Right ventricle myocardium inferior (tissue), 1 donor: ENCODE data around the gene C2orf66. TPM values are rescaled to one million over a fixed set of nuclear protein-coding genes. Genes with fewer than 3 reads are reported as not detected.

Experiments
- ATAC-seq: fragments of 200-7000 bp; cut with Tn5 transposase; one replicate; pipeline ENCODE4 v1.9.1; 2020; ENCODE audit warnings: mild to moderate bottlenecking, moderate library complexity
- DNase-seq: peaks from one replicate; pipeline ENCODE4 v3.0.0; 2021; ENCODE audit errors: missing footprints
- intact Hi-C: fragments of 100-400 bp; cut with DNase I; formaldehyde crosslinking; loops from one replicate; pipeline ENCODE4 v1.11.0; 2022
- total RNA-seq: library from RNA; stranded (reverse); fragmentation: NEBNext Ultra II Directional; extraction: Animal tissue kit (Norgen Biotek cat#: 25700); gene quantifications from one replicate; pipeline ENCODE4 v1.2.1, GENCODE V29; 2021
- donor health status: DM: no; HTN: yes; CAD: no; lungs with severe emphysema.

C2orf66 gene
- total RNA-seq, 1 donor from 2014 or later: not detected

GRCh38 chr2:196783431-196784094, 25.6 kb downstream of the C2orf66 start:
- DNase-seq (no peak), ATAC-seq (no peak)
- intact Hi-C loops: no loop called here

- ATAC-seq: no peak
- intact Hi-C loops: no loop called here
- no peak for DNase-seq
These were observed 42.1 kb downstream of the C2orf66 start for GRCh38 chr2:196767101-196767500.

- no peak for DNase-seq
- no peak for ATAC-seq
- intact Hi-C loops: loop anchor here (10.0 kb wide), 1 partner anchor 275 kb away; no protein-coding TSS in a partner anchor
These were observed 49.8 kb downstream of the C2orf66 start for GRCh38 chr2:196759378-196759706.

DNA sequence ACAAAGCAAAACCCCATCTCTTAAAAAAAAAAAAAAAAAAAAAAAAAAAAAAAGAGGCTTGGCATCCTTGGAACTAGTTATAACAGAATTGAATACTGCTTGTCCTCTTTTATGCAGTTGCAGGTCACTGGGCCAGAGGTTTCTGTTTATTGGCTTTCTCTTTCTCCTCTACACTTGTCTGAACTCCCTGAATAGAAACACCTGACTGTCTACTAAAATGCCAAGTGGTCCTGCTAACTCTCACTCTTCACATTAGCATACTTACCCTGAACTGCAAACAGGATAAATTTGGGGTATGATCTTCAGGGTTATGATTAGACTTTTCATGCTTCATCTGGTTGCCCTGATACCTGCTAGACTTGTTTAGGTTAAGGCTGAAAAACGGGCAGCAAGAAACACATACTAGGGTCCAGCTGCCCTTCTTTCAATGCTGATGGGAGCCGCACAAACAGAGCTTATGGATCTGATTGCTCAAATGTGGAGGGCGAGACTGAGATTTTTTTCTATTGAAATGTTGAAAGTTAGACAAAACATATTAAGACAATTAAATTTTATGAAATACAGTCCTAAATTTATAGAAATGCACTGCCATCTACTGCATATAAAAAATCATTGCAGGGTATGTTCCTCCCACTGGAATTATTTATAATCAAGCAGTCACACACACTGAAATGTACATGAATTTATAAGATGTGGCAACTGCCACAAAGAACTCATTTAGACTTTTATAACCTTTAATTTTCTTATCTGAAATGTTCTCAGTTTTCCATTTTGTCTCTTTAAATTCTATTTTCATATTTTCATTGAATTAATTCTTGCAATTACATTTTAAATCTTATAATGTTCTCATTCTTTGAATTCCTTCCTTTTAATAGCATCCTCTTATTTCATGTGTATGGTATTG, 50.4 kb downstream of the C2orf66 start:
- DNase-seq (no peak), ATAC-seq (peak; percentile 59)
- intact Hi-C loops: loop anchor here (10.0 kb wide), 1 partner anchor 274 kb away; no protein-coding TSS in a partner anchor

Other genes with a start within 250 kb of the C2orf66 start
- gene HECW2, start 215.8 kb downstream of the C2orf66 start, total RNA-seq: 34.7 TPM
- gene CCDC150, start 169.6 kb downstream of the C2orf66 start, total RNA-seq: 0.89 TPM
- gene GTF3C3, start 9.7 kb downstream of the C2orf66 start, total RNA-seq: 18.4 TPM
- gene PGAP1, start 117.4 kb upstream of the C2orf66 start, total RNA-seq: 5.2 TPM